ENCODE measurements around the gene CCSER1. TPM values are rescaled to one million over a fixed set of nuclear protein-coding genes. Genes with fewer than 3 reads are reported as not detected.
"Not testable (repeated sequence)": the region's sequence is repeated elsewhere in the genome, so short reads cannot be mapped to it uniquely, and the experiment has no call there.

The CCSER1 gene
- total RNA-seq, 1 experiment from 2014 or later = 10.1 TPM

DNA sequence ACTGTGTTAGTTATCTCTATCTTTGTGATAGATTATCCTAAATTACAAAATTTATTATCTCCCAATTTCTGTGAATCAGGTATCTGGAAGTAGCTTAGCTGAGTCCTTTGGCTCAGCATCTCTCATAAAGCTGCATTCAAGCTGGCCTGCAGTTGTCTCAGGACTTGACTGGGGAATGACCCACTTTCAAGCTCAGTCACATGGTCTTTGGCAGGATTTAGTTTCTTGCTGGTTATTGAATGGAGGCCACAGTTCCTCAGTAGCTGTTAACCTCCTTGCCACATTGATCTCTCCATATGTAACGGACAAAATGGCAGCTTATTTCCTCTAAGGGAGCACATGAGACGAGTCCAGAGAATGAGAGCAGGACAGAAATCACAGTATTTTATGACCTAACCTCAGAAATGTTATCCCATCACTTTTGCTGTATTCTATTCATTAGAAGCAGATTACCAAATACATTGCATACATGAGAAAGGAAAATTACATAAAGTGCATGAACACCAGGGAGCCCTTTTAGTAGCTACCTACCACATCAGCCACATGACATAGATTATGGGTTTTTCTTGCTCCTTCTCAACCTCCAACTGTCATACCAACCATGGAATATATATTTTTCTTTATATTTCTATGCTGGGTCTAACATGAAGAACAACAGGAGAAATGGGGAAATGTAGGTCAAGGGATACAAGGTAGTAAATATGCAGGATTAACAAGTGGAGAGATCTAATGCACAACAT lies 730.1 kb downstream of the CCSER1 start:
- no peaks in the 10 kb centered on the region for H3K27me3 ChIP-seq
- no peaks in the 10 kb centered on the region for H3K4me1 ChIP-seq
- H3K36me3 ChIP-seq = no peaks in the 10 kb centered on the region
- no peak overlapping the region for H3K27ac ChIP-seq
- DNase-seq = peak in 1 of 2 experiments; percentile 30
- H3K4me3 ChIP-seq = no peak overlapping the region
- no peaks in the 10 kb centered on the region for H3K9me3 ChIP-seq (replicated peaks)

DNA sequence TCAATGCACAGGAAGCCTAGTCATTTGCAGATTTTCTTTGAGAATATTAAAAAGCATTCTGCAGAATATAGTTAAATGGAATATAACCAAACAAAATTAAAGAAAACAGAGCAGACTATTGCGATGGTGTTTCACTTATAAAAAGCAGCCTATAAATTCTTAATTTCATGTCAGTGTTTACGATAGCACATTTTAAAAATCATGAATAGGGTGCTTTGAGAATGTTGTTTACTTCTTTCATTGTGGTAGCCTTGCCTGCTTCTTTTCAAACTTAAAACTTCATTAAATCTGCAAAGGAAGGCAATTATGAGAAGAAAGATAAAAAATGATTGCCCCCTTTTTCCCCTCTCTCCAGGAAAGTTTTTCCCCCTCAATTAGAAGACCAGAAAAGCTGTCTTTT lies 748.6 kb downstream of the CCSER1 start:
- no peaks in the 10 kb centered on the region for H3K27me3 ChIP-seq
- DNase-seq = no peak
- H3K4me3 ChIP-seq = no peak overlapping the region
- H3K36me3 ChIP-seq = no peaks in the 10 kb centered on the region
- no peak overlapping the region for H3K27ac ChIP-seq
- H3K9me3 ChIP-seq (replicated peaks) = no peaks in the 10 kb centered on the region
- no peaks in the 10 kb centered on the region for H3K4me1 ChIP-seq

DNA sequence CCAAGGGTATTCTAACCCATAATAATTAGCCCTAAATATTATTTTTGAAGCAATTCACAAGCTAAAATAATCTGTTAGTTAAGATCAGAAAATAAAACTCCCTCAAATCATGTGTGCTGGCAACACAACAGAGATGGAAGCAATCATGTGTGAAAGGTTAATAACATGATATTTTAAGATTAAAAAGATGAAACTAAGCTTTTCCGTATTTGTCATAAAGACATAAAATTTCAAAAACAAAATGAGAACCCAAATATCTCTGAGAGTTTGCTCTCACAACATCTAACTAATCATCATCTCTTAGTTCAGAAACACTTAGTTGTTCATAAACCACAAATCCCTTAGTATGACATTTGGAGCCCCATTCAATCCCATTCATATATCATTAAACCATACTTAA lies 749.1 kb downstream of the CCSER1 start:
- Histone ChIP-seq H3K36me3 (no peaks in the 10 kb centered on the region), H3K4me1 (no peaks in the 10 kb centered on the region), H3K9me3 (replicated peaks) (no peaks in the 10 kb centered on the region), H3K27me3 (no peaks in the 10 kb centered on the region), H3K4me3 (no peak overlapping the region), H3K27ac (no peak overlapping the region)
- no peak for DNase-seq

DNA sequence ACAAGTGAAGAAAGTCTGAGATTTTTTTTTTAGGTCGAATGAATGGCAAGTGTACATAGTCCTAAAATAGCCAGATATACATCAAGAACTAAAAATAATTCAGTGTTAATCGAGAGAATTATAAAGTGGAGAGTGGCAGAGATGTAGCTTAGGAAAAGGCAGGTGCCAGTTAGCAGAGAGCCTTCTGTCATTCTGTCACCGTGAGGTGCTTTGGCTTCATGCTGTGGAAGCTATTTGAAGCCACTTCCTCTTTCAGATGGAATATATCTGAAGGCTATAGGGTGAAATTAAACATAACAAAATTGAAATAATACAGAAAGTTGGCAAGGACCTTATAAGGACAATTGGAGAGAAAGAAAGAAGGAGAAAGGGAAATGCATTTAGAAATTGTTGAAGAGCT lies 756.3 kb downstream of the CCSER1 start:
- Histone ChIP-seq H3K4me1 (no peaks in the 10 kb centered on the region), H3K9me3 (replicated peaks) (no peaks in the 10 kb centered on the region), H3K4me3 (no peak overlapping the region), H3K36me3 (no peaks in the 10 kb centered on the region), H3K27ac (no peak overlapping the region), H3K27me3 (no peaks in the 10 kb centered on the region)
- no peak for DNase-seq

DNA sequence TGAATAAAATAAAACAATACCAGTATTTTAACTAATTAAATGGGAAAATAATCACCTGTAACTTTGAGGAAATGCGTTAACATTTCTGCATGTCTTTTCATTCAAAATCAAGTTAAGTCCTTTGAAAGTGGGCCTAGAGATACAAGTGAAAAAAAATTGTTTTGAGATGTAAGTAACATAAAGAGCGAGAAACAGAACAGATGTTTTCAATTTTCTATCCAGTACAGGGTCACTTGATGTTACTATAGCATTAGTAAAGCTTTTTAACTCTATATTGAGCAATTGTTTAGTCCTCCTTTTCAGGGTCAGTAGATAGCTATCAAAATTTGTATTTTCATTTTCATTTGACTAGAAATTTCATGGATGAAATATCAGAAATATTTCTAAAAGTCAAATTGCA lies 761.4 kb downstream of the CCSER1 start:
- H3K27me3 ChIP-seq = no peaks in the 10 kb centered on the region
- no peaks in the 10 kb centered on the region for H3K36me3 ChIP-seq
- no peak overlapping the region for H3K4me3 ChIP-seq
- DNase-seq = no peak
- H3K4me1 ChIP-seq = no peaks in the 10 kb centered on the region
- H3K27ac ChIP-seq = no peak overlapping the region
- no peaks in the 10 kb centered on the region for H3K9me3 ChIP-seq (replicated peaks)

DNA sequence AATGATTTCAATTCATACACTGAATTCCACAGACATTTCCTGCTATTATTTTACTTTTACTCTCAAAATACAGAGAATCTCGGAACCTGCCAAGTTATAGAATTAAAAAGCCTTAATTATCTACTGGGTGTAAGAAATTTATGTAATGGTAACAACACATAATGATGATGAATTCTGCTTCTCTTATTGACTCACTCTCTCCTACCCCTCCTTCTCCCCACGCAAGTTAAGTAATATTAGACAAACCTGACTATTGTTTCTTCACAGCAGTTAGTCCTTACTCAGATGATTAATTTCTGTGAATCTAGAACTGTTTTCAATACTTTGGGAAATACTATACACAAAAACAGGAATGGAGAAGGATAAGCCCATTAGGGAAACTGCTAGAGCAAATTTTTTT lies 762.0 kb downstream of the CCSER1 start:
- DNase-seq = no peak
- Histone ChIP-seq H3K27ac (no peak overlapping the region), H3K27me3 (no peaks in the 10 kb centered on the region), H3K36me3 (no peaks in the 10 kb centered on the region), H3K4me3 (no peak overlapping the region), H3K9me3 (replicated peaks) (no peaks in the 10 kb centered on the region), H3K4me1 (no peaks in the 10 kb centered on the region)

DNA sequence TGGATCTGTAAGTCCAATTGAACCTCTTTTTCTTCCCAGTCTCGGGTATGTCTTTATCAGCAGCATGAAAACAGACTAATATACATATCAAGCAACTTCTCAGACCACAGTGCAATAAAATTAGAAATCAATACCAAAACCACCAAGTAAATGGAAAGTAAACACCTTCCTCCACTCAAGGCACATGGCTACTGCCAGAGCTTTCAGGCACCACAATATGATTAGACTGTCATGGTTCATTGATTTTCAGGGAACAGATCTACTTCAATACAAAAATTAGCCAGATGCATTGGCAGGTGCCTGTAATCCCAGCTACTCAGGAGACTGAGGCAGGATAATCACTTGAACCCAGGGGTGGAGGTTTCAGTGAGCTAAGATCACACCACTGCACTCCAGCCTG lies 776.2 kb downstream of the CCSER1 start:
- not testable (repeated sequence) for H3K4me3 ChIP-seq; H3K4me1 ChIP-seq; H3K27ac ChIP-seq; H3K36me3 ChIP-seq; H3K27me3 ChIP-seq; DNase-seq; H3K9me3 ChIP-seq (replicated peaks)

DNA sequence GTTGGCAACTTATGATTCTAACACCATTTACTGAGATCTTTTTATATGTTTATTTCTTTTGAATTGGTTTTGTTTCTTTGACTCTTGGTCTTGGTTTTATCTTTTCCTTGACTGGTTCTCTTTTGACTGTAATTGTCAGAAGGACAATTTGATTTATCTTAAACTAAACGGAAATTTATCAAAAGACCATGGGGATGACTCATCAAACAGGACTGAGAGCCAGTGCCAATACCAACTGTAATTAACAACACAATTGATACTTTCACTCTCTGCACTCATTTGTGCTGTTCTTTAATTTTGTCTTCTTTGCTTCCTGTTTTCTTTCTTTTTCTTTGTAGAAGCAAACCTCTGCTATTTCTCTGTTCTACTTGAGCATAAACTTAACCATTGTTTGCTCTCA lies 776.8 kb downstream of the CCSER1 start:
- no peaks in the 10 kb centered on the region for H3K4me1 ChIP-seq
- no peaks in the 10 kb centered on the region for H3K27me3 ChIP-seq
- H3K36me3 ChIP-seq = no peaks in the 10 kb centered on the region
- H3K4me3 ChIP-seq = no peak overlapping the region
- no peaks in the 10 kb centered on the region for H3K9me3 ChIP-seq (replicated peaks)
- no peak for DNase-seq
- H3K27ac ChIP-seq = no peak overlapping the region

DNA sequence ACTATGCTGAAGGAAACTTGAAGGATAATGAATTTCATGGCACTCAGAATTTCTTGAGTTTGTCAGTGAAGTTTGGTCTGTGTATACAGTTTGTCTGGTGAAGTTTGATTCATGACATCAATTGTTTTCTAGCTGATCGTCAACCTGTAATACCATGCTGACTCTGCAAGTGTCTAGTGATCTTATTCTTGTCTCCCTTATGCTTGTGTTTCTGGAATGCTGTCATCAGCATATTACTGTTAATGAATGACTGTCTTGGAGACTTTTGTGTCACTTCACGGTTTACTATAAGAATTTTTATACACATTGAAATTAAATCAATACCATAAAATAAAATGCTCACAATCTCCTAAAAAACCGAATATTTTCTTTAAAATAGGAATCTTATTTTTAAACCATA lies 779.0 kb downstream of the CCSER1 start:
- DNase-seq = no peak
- no peak overlapping the region for H3K27ac ChIP-seq
- no peaks in the 10 kb centered on the region for H3K27me3 ChIP-seq
- H3K9me3 ChIP-seq (replicated peaks) = no peaks in the 10 kb centered on the region
- no peak overlapping the region for H3K4me3 ChIP-seq
- H3K36me3 ChIP-seq = no peaks in the 10 kb centered on the region
- no peaks in the 10 kb centered on the region for H3K4me1 ChIP-seq

DNA sequence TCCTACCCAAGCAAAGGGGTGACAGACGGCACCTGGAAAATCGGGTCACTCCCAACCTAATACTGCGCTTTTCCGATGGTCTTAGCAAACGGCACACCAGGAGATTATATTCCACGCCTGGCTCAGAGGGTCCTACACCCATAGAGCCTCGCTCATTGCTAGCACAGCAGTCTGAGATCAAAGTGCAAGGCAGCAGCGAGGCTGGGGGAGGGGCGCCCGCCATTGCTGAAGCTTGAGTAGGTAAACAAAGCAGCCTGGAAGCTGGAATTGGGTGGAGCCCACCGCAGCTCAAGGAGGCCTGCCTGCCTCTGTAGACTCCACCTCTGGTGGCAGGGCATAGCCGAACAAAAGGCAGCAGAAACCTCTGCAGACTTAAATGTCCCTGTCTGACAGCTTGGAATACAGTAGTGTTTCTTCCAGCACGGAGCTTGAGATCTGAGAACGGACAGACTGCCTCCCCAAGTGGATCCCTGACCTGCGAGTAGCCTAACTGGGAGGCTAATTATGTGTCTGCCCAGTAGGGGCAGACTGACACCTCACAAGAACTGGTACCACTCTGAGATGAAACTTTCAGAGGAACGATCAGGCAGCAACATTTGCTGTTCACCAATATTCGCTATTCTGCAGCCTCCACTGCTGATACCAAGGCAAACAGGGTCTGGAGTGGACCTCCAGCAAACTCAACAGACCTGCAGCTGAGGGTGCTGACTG lies 784.7 kb downstream of the CCSER1 start:
- not testable (repeated sequence) for DNase-seq, H3K27ac ChIP-seq

DNA sequence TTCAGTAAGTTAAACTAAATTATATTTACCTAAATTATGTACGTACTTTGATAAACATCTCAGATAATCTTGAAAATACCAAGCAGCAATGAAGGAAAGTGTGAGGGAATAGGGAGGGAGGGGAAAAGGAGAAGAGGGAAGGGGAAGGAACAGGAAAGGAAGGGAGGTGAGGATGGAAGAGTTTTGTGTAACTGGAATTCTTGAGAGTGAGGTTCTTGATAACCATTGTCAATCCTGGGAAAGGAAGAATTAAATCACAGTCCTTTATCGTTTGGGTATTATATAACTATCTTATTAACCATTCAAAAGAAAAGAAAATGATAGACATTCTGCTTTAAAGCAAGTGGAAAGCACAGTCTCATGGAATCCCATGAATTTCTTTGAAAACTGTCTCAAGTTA lies 795.0 kb downstream of the CCSER1 start:
- Histone ChIP-seq H3K4me1 (no peaks in the 10 kb centered on the region), H3K4me3 (no peak overlapping the region), H3K27me3 (no peaks in the 10 kb centered on the region), H3K9me3 (replicated peaks) (no peaks in the 10 kb centered on the region), H3K36me3 (no peaks in the 10 kb centered on the region), H3K27ac (no peak overlapping the region)
- DNase-seq = no peak

More for the DNA sequence above, 784.7 kb downstream of the CCSER1 start:
- H3K4me1 ChIP-seq; H3K4me3 ChIP-seq; H3K27me3 ChIP-seq; H3K36me3 ChIP-seq; H3K9me3 ChIP-seq (replicated peaks): not testable (repeated sequence)

DNA sequence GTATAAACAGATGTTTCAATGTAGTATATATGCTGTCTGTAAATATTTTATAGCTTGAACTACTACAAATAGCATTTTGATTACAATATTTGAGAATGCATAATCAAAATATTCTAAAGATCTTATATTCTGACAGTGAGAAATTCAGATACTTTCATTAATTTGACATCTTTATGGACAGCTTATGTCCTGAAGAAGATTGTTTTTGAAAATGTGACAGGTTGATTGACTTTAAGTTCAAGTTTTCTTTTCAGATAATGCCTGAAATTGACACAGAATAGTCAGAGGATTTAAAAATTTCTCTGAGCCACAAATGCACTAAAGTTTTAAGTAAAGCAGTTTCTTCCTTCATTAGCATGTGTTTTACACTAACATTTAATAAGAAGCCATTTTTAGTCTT lies 799.8 kb downstream of the CCSER1 start:
- no peaks in the 10 kb centered on the region for H3K4me1 ChIP-seq
- DNase-seq = no peak
- no peak overlapping the region for H3K4me3 ChIP-seq
- no peak overlapping the region for H3K27ac ChIP-seq
- no peaks in the 10 kb centered on the region for H3K36me3 ChIP-seq
- no peaks in the 10 kb centered on the region for H3K27me3 ChIP-seq
- H3K9me3 ChIP-seq (replicated peaks) = no peaks in the 10 kb centered on the region

DNA sequence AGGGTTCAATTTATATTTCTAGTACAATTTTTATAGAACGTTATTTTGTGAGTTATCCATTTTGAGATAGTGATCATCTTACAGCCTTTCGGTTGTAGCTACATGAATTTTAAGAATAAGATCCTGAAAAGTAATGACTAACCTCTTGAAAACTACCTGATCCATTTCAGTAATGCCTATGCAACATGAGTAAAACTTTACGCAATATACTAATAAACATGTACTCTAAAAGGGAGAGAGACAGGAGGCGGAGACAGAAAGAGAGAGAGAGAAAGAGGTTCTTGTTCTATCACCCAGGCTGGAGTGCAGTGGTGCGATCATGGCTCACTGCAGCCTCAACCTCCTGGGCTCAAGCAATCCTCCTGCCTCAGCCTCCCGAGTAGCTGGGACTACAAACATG lies 816.1 kb downstream of the CCSER1 start:
- Histone ChIP-seq H3K4me1 (no peaks in the 10 kb centered on the region), H3K9me3 (replicated peaks) (no peaks in the 10 kb centered on the region), H3K27me3 (no peaks in the 10 kb centered on the region), H3K36me3 (no peaks in the 10 kb centered on the region), H3K4me3 (no peak overlapping the region), H3K27ac (no peak overlapping the region)
- no peak for DNase-seq

DNA sequence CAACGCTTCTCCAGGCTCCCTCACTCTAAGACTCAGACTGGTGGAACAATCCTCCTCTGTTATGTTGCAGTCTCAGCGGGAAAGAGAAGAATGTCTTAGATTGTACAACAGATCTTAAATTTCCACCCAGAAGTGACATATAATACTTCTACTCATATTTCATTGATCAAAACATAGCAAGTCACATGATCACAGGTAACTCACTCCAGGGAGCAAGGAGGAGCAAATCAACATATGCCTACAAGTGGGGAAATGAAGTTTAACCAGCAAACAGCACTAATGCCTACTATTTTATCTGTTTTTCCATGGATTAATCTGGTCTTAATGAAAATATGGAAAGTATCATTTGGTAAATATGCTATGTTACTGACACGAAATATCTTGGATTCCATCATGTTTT lies 819.8 kb downstream of the CCSER1 start:
- Histone ChIP-seq H3K4me3 (no peak overlapping the region), H3K27me3 (no peaks in the 10 kb centered on the region), H3K4me1 (peaks cover 18% of the 10 kb centered on the region), H3K36me3 (no peaks in the 10 kb centered on the region), H3K9me3 (replicated peaks) (no peaks in the 10 kb centered on the region), H3K27ac (no peak overlapping the region)
- no peak for DNase-seq

DNA sequence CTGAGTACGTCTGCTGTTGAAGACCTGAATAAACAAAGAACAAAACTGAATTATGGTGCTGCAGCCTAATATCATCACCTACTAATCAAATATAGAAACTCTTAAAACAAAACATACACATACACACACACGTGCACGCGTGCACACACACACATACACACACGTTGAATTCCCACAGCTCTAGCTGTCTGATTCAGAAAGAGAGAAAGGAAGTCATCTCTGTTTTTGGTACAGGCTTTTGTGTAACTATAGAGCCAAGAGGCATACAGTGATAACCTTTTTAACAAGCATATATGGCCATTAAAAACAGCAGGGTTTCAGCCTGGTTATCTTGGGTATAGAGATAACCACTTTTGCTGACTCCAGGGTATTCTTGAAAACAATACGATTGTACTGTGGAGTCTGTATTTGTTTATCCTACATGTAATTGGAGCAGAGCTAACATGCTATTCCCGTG lies 823.2 kb downstream of the CCSER1 start:
- peak in 1 of 2 experiments; percentile 34 for DNase-seq
- no peaks in the 10 kb centered on the region for H3K27me3 ChIP-seq
- H3K4me1 ChIP-seq = peaks cover 18% of the 10 kb centered on the region
- H3K27ac ChIP-seq = no peak overlapping the region
- H3K4me3 ChIP-seq = peak overlapping the region; percentile 17; the same call in 1 of the 2 replicates
- H3K36me3 ChIP-seq = no peaks in the 10 kb centered on the region
- no peaks in the 10 kb centered on the region for H3K9me3 ChIP-seq (replicated peaks)

DNA sequence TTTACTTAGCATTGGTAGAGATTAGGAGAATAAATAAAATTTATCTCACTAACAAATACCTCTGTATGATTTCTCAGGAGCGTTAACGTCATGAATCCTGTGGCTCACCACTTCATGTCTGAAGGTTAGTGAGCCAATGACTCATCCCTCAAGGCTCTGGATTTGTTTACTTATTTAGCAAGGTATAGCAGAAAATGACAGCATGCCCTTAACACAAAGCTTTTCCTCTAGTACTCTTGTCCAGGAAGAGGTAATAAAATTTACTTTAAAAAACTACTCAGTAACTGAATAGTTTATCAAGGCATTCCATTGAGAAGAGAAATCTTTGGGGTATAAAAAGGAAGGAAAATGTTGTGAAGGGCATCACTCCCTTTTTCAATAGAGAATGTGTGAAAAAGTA lies 823.8 kb downstream of the CCSER1 start:
- Histone ChIP-seq H3K9me3 (replicated peaks) (no peaks in the 10 kb centered on the region), H3K27me3 (no peaks in the 10 kb centered on the region), H3K4me1 (peaks cover 18% of the 10 kb centered on the region), H3K27ac (no peak overlapping the region), H3K36me3 (no peaks in the 10 kb centered on the region), H3K4me3 (no peak overlapping the region; the same call in 1 of the 2 replicates)
- DNase-seq = peak; percentile 31 to 55

Measured in SJCRH30 (cell line).